ENCODE measurements around the gene KLRF2.
"Not testable (repeated sequence)": the region's sequence is repeated elsewhere in the genome, so short reads cannot be mapped to it uniquely, and the experiment has no call there.

DNA sequence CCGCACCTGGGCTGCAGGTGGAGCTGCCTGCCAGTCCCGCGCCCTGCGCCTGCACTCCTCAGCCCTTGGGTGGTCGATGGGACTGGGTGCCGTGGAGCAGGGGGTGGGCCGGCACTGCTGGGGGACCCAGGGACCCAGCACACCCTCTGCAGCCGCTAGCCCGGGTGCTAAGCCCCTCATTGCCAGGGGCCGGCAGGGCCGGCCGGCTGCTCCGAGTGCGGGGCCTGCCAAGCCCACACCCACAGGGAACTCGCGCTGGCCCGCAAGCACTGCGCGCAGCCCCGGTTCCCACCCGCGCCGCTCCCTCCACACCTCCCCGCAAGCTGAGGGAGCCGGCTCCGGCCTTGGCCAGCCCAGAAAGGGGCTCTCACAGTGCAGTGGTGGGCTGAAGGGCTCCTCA lies 5.2 kb upstream of the KLRF2 start:
- not testable (repeated sequence) for TF ChIP-seq EZH2 (IDR thresholded peaks at IDR 0.05; ENCODE audit: insufficient read depth, poor library complexity, severe bottlenecking); EZH2phosphoT487 (IDR thresholded peaks at IDR 0.05; ENCODE audit: insufficient read depth, low read depth)

Measured in GM23248 (cell line).